Inferior parietal cortex (tissue), 1 donor: Measurements from ENCODE around the gene EVA1A.
"Not testable (repeated sequence)": the region's sequence is repeated elsewhere in the genome, so short reads cannot be mapped to it uniquely, and the experiment has no call there.

Source experiments
- DNase-seq: peaks from one replicate; pipeline ENCODE4 v3.0.0-alpha.2; 2016; ENCODE audit errors: extremely low spot score

The EVA1A gene

DNA sequence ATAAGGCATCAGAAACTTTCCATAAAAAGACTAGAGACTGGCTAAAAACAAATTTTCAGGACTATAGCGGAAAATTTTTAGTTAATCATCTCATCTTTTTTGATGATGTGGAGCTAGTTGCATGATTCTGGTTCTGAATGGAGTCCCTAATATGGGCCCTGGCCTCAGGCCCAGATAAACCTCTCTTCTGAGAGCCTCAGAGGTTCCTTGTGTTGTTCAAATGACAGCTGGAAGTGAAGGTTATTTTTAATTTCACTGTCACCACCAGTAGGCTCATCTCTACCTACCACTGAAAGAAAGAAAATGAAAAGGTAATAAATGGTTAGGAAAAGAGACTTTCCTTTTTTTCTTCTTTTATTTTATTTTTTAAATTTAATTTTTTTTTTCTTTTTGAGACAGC lies 75.9 kb downstream of the EVA1A start:
- DNase-seq = no peak

DNA sequence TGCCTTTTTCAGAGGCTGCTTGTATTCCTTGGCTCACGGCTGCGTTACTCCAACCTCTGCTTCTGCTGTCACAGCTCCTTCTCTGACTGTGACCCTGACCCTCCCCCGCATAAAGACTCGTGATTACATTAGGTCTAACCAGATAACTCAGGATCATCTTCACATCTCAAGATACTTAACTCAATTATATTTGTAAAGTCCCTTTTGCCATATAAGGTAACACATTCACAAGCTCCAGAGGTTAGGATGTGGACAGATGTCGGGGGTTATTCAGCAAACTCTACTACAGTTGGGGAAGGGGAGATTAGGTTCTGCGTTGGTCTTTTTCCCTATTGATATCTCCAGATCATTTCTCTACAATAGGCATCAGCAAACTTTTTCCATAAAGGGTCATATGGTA lies 76.9 kb downstream of the EVA1A start:
- DNase-seq = no peak

DNA sequence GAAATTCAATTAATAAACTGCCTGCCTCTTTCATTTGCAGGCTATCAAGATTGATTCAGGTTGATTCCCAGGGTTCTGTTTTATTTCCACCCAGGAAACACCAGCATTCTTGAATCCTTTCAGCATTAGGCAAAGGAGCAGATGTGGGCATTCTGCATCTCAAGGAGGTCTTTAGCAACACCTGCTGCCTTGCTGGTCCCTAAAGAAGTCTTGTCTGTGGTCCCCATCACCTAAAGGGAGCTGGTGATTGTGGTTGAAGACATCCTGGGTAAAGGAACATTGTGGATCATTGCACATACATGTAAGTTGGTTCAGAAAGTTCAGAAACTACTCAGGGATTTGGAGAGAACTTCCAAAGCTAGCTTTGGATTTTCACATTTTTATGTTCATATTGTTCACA lies 78.3 kb downstream of the EVA1A start:
- no peak for DNase-seq

DNA sequence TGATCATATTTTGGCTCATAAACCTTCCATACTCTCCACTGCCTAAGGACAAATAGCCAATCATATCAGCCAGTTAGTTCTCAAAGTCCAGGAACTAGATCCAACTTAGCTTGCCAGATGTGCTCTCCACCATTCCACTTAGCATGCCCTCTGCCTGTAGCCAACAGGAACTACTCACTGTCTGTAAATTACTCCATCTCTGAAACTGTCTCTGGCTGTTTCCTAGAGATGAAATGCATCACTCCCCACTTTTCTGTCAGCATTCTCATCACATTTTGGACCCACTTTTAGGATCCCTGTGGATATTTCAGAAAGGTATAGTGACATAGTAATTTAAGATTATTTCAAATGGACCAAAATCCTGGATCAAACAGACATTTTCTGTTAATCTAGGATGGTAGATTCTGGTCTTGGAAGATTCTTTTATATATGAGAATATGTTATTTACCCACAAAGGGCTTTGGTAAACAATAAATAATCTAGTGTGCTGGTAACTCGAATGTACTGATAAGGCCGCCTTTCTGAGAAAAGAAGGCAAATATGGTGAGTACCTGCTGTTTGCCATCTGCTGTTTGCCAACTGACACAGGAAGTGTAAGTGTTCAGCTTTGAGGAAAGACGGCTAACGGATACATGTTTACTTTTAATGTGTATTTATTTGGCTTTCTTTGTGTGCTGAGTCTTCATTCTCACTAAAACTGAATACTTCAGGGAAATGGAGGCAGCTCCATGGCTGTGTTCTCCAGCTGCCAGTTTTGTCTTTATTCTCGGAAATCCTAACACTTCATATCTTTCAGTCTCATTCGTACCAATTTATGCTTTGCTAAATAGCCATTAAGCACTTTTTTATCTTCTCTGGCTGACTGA lies 79.5 kb downstream of the EVA1A start:
- no peak for DNase-seq

DNA sequence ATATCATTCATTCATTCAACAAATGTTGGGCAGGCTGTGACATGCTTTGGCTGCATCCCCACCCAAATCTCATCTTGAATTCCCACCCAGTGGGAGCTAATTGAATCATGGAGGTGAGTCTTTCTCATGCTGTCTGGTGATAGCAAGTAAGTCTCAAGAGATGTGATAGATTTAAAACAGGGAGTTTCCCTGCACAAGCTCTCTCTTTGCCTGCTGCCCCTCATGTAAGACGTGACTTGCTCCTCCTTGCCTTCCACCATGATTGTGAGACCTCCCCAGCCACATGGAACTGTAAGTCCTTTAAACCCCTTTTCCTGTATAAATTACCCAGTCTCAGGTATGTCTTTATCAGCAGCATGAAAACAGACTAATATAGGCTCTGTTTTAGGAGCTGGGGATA lies 83.0 kb downstream of the EVA1A start:
- not testable (repeated sequence) for DNase-seq

DNA sequence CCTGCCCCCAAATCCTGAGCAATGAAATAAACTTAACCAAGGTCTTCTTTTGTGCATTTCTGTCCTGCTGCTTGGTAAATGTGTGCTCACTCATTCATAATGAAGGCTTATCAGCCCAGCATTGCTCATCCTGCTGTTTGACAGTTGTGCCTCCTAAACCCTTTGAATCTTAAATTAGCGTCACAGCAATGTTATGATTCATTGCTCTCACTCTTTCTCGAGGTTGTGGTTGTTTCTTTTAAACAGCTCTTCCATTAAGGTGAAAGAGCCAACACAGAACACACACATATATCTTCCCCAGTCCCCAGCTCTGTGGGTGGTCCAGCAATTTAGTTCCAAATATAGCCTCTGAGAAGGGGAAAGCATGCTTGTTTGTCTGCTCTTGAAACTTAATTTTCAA lies 84.0 kb downstream of the EVA1A start:
- DNase-seq = no peak

DNA sequence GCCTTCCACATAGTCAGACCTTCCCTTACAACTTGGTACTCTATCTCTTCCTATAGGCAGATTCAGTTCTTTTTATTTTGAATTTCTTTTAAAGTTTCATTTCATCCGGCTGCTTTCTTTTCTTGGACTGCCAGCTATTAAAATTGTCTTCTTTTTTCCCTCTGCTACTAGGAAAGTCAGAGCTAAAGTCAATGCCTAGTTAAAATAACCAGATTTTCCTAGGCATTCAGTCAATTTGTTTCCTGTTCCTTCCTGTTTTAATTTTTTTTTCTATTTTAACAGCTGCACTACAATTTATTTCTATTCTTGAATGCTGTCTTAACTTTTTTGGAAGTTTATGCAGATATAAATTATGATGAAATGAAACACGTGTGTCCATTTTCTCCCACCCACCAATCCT lies 84.8 kb downstream of the EVA1A start:
- no peak for DNase-seq

DNA sequence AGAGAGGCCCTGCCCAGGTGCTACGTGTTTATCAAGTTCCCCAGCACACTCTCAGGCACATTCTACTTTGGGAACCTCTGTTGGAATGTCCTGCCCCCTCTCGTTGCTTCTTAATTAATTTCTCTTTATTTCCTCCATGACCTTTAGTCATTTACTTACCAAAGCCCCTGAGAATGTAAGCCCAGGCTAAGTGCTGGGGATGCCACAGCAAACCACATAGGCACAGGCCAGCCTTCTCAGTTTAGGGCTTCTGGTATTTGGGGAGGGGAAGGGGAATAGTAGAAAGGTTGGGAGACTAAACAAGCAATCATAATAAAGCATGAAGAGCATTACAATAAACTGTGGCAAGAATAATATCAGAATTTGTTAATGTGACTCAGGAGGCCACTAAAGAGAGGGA lies 85.7 kb downstream of the EVA1A start:
- DNase-seq = no peak

DNA sequence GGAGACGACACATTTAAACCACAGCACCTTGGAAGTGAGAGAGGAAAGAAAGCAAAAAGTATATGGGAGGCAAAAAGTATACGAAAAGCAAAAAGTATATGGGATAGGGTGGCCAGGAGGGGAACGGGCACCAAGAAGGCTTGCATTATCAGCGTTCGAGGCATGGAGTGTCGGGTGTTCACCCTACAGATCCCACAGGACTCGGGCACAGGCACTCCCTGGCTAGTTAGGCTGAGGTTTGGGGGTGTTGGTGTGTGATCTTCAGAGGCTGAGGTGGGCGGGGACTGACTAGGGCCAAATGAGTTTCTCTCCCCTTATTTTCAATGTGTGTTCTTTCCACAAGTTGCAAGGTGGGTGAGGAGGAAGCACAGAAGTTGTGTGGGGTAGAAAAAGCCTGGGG lies 86.6 kb downstream of the EVA1A start:
- DNase-seq = no peak

DNA sequence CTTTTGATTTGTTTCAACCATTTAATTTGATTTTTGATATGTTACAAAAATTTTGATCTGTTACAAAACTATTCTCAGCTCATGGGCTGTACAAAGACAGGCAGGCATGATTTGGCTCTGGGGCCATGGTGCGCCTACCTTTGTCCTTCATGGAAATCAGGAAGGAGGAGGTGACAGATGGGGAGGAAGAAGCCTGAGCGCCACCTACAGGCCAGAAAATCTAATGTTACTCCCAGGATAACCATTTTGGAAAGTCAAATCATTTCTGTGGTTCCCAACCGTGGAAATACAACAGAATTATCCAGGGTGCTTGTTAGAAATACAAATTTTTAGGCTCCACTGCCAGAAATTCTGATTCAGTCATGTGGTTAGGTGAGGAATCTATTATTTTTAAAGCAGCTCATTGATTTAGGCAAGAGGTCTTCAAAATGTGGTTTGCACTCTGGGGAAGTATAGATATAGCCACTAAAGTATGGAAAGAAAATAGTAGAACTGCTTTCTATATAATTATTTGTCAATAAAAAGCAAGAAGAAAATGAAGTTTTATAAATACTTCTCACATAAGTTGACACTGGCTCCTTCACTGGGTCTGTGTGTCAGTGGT lies 93.9 kb downstream of the EVA1A start:
- no peak for DNase-seq

DNA sequence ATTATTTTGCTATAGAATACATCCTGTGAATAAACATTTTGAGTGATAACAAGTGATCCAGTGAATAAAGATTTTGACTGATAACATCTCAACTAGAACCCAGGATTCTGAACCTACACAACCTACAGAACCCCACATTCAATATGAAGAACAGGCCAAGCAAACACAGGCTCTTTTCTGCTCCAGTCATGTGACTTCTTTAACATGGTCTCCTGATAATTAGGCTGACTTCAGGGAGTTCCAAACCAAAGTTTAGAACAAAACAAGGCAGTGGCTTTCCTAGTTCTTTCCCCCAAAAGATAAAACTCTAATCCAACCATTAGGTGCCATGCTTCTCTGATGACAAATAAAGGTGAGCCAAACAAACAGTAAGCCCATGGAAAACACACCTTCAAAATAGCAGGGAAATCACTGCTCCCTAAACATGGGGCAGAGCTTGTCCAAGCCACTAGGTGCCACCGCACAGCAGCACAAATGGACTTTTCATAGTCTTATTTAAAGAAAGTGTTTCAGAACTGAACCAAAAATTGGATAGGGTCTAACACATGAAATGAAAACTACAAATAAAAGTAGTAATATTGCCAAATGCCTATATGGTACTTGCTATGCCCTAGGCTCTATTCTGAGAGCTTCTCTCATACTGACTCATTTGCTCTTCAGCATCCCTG lies 95.3 kb downstream of the EVA1A start:
- DNase-seq = no peak

DNA sequence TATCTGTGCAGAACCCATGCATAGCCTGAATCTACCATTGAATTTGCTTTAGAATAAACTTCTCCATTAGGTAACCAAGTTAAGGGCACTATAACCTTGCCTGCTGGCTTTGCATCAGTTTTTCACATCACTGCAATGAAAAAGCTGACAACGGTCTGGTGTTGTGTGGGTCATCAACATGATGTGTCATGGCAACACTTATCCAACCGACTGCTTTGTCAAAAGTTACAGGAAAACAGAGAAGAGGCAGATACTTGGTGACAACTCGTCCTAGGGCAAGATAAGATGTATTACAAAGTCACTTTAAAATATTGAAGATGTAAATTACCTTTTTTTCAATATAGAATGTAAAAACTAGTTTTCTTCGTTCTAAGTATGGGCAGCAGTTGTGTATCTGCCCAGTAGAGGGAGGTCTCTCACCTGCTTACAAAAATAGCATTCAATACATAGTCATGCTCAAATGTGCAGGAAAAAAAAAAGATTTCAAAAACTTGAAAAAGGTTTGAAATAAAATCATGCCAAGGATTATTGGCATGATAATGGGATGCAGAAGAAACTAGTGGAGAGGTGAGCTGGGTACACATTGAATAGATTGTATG lies 96.3 kb downstream of the EVA1A start:
- DNase-seq = peak; percentile 3

DNA sequence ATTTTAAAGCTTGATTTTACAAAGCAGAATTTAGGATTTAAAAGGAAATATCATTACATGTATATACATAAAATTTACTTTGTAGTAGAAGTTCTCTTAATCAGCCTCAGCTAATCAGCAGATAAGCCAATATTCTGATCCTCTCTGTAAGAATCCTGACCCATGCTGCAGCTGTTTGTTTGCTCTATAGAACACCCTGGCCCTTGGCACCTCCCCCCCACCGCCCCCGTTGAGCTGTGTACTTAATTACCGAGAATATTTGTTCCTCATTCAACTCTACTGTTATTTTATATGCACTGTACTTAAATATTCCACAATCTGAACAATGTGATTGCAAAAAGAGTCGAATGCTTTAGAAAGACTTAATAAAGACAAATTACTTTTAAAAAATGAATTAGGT lies 98.0 kb downstream of the EVA1A start:
- DNase-seq = no peak

DNA sequence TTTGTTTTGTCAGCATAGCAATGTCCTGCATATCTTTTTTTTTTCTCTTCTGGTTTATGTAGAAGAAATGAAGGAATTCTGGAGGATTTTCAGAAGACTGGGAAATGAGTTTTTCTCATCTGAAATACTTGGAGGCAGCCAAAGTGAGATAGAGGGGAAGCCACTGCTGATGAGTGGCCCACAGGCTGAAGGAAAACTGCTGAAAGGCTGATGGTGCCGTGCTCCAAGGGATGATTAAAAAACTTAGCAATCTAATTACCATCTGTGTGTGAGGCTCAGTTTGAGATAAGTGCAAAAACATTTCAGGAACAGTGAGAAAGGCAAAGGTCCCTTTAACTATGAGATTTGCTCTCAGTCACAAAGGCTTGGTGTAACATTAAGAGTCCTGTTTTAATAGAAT lies 98.5 kb downstream of the EVA1A start:
- DNase-seq = no peak

DNA sequence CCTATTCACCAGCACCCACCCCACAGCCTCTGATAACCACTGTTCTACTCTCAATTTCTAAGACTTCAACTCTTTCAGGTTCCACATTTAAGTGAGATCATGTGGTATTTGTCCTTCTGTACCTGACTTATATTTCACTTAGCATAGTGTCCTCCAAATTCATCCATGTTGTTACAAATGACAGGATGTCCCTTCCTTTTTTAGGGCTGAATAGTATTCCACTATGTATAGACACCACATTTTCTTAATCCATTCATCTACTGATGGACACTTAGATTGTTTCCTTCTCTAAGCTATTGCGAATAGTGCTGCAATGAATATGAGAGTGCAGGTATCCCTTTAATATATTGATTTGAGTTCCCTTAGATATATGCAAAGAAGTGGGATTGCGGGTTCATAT lies 100.1 kb downstream of the EVA1A start:
- no peak for DNase-seq

DNA sequence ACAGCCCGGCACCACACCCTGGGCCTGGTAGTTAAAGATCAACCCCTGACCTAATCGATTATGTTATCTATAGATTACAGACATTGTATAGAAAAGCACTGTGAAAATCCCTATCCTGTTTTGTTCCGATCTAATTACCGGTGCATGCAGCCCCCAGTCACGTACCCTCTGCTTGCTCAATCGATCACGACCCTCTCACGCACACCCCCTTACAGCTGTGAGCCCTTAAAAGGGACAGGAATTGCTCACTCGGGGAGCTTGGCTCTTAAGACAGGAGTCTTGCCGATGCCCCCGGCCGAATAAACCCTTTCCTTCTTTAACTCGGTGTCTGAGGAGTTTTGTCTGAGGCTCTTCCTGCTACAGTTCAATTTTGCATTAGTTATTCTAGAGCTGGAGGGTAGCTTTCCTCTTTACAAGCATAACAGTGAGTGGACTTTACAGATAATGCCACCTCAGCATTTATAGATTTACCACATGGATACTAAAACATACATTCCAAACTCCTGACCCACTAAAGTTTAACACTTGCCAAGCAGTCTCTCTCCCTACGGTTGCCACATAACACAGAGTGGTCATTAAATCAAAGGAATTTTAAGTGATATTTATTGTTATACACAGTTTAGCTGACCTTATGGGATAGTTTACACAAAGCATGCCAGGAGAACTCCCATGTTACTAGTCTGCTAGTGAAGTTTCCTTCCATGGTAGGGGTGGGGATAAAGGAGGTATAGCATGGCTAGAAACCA lies 101.0 kb downstream of the EVA1A start:
- no peak for DNase-seq

DNA sequence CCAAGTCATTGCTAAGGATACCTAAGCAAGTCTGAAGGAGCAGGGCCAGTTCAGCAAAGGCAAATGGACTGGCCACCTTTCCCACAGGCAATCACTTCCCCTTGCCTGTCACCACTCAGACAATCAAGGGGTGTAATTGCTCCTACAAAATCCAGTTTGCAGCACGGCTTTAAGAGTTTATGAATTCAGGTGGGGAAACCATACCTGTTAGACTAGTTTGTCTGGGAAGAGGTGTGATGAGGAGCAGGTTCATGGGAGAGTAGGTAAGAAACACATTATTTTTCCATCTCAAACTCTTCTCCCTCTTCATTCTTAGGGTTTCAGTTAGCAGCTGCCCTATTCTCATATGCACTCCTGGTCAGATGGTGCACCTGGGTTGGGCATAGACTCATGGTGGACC lies 102.5 kb downstream of the EVA1A start:
- DNase-seq = no peak

DNA sequence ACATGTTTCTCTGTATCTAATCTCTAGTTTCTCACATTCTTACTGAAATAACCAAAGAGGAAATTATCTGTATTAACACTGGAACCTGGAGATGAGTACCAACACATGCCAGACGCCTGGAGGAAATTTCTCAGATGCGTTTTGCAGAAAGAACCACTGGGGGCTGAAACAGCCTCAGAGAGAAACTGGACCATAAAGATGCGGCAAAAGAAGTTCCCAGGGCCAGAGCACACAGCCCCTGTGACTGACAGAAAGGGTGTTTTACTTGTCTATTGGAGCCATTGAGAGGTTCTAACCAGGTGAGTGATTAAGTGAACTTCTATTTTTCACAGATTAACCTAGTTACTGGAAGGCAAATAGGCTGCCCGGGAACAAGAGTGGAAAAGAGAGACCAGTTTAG lies 103.9 kb downstream of the EVA1A start:
- DNase-seq = no peak

DNA sequence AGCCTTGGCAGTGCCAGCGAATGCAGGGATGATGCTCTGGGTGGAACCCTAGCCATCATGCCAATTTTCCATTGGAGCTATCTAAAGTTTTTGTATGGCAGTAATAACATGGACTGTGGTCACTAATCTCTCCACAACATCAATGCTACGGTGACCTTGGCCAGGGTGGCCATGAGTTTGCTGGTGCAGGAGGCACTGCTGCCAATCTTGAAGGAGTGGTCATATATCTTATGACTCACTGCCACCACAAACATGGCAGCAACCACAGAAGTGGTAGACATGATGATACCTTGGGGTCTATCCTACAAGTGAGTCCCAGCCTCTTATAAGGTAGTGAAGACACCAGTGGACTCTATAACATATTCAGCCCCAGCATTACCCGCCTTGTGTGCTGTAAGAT lies 104.6 kb downstream of the EVA1A start:
- DNase-seq = no peak

DNA sequence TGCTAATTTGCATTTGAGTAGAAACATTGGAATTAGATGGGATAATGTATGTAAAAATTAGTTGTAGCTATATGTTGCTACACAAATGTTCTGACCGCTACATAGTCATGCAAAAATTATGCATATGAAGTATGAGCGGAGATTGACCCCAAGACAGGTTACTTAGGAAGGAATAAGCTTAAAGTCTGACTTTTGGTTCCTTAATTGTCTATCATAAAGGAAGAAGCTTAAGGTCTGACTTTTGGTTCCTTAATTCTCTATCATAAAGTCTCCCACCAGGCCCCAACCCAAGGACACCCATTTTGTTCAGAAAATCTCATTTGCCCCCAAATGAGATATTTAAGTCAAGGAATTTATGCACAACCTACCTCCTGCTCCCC lies 106.5 kb downstream of the EVA1A start:
- DNase-seq = no peak

DNA sequence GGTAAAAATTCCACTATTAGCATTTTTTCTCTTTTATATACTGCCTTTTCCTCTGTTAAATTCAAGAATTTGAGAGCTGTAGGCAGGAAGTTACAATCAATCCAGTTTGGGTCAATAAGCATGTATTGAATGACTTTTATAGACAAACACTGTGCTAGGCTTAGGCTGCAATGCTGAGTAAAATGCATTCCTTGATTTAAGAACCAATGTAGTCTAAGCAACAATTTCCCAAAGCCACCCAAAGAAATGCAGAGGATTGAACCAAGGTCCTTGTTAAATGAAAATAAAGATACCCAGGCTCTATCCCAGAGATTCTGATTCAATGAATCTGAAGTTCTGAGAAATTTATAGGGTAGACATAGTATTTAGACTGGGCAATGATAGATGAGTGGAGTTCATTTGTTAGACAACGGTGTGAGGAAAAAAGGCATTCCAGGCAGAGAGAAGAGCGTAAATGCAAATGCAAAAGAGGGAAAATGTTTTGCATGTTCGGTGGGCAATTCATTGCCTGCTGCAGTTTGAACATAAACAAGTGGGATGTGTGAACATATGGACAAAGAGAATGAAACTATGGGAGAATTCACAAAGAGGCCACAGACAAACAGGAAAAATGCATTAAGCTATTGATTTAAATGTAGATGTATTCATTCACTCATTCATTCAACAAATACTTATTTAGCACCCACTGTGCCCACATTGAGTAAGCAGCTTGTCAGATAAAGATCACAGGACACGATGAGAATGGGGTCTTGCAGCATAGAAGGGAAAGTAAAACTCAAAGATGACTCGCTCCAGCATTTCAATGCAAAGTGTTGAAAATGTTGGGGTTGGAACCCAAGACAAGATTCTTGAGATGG lies 107.1 kb downstream of the EVA1A start:
- DNase-seq = no peak
